Skeletal muscle satellite cell (primary cell): ENCODE results near the gene CELF3.

Experiments
- H3K27me3 ChIP-seq: 2 replicates; pipeline ENCODE4 v1.7.0; 2013; ENCODE audit warnings: low read length; ENCODE audit not compliant: control insufficient read depth, insufficient read depth
- H3K36me3 ChIP-seq: 2 replicates; pipeline ENCODE4 v1.7.0; 2013; ENCODE audit warnings: mild to moderate bottlenecking, control low read depth, low read length; ENCODE audit not compliant: insufficient read depth
- H3K4me1 ChIP-seq: 2 replicates; pipeline ENCODE4 v1.7.0; 2013; ENCODE audit warnings: low read length; ENCODE audit not compliant: control insufficient read depth, insufficient read depth
- H3K4me2 ChIP-seq: 2 replicates; pipeline ENCODE4 v1.7.0; 2013; ENCODE audit warnings: mild to moderate bottlenecking, low read length
- H3K4me3 ChIP-seq: 2 replicates; pipeline ENCODE4 v1.7.0; 2013; ENCODE audit warnings: low read length
- H3K9ac ChIP-seq: 2 replicates; pipeline ENCODE4 v1.7.0; 2013; ENCODE audit warnings: mild to moderate bottlenecking, low read depth, low read length, moderate library complexity
- H3K9me3 ChIP-seq: replicated peaks from 2 replicates; pipeline ENCODE4 v1.7.0; 2013; ENCODE audit warnings: mild to moderate bottlenecking, control low read depth, low read length

CELF3 gene

DNA sequence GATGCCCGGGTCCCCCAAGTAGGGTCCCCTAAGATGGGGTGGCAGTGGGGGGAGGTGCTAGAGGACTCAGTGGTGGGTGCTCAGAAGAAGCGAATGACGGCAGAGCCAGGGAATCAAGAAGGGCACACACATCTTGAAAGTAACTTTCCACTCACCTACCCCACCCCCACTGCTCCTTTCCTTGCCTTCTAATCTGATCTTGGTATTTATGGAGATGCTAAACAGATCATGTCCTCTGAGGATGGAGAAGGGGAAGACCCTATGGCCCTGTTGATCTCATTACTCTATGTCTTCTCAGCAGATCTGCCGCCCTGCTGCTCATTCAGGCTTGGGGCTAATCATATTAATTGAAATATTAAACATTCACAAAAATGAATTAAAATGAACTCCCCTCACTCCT is 2.1 kb upstream of the CELF3 start:
- no peak overlapping the region for H3K4me3 ChIP-seq
- H3K9ac ChIP-seq: no peak overlapping the region
- H3K4me1 ChIP-seq: peaks cover 12% of the 10 kb centered on the region
- no peak overlapping the region for H3K4me2 ChIP-seq
- H3K9me3 ChIP-seq: no peaks in the 10 kb centered on the region
- peaks cover 81% of the 10 kb centered on the region for H3K27me3 ChIP-seq
- no peaks in the 10 kb centered on the region for H3K36me3 ChIP-seq

DNA sequence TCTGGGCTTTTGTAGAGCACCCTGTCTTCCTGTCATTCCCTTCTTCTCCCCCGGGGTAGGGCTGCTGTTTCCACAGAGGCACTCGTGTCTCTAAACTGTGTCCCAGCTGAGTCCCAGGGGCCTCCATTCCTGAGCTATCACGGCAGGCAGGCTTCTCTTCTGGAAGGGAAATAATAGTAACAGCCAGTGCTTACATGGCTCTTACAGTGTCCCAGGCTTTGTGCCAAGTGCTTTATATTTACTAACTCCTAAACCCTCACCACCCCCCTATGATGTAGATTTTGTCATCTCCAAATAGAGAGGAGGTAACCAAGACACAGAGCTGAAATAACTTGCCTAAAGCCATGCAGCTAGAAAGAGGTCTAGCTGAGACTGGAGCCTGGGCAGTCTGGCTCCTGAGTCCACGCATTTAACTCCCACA is 1.4 kb upstream of the CELF3 start:
- H3K9ac ChIP-seq: no peak overlapping the region
- H3K9me3 ChIP-seq: no peaks in the 10 kb centered on the region
- no peak overlapping the region for H3K4me3 ChIP-seq
- peaks cover 86% of the 10 kb centered on the region for H3K27me3 ChIP-seq
- H3K4me1 ChIP-seq: peaks cover 12% of the 10 kb centered on the region
- no peak overlapping the region for H3K4me2 ChIP-seq
- no peaks in the 10 kb centered on the region for H3K36me3 ChIP-seq

DNA sequence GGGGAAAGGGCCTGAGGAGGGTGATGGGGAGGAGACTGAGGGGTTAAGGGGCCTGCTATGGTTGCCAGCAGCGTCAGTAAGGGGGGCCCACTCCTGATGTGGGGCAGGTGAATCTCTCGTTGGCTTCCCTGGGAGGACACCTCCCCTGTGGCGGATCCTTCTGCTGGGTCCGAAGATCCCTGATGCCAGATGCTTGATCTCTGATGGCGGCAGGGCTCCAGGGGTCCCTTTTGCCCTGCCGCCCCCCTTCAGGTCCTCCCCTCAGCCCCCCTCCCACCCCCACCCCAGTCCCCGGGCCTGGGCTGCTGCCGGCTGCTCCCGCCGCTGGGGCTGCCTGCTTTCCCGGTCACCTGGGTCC is 219 bp downstream of the CELF3 start:
- Histone ChIP-seq H3K9me3 (no peaks in the 10 kb centered on the region), H3K9ac (no peak overlapping the region), H3K27me3 (peaks cover 91% of the 10 kb centered on the region), H3K36me3 (no peaks in the 10 kb centered on the region), H3K4me1 (peaks cover 7% of the 10 kb centered on the region), H3K4me3 (no peak overlapping the region), H3K4me2 (no peak overlapping the region)

DNA sequence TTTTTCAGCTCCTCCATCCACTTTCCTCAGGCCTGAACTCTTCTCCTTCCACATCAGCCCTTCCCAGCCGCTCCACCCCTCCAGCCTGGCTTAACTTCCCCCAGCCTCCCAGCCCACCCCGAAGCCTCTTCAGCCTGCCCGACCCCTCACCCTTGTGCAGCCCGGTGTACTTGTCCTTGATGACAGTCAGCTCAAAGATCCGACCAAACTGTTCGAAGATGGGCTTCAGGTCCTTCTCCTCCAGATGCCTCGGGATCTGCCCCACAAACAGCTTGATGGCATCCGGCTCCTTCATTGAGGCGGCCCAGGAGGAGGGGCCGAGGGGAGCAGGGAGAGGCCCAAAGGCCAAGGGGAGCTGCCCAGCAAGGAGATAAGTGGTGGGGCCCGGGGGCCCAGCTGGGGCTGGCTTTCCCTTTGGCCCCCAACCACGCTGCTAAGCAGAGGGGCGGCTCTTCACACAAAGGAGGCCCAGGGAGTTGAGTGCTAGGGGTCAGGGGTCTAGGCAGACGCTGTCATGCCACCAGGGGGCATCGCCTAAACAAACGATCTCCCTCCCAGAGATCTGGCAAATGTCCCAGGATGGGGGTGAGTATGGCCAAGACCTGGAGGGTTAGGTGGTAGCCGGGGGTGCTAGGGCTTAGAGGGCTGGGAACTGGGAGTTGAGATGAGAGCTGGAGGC is 738 bp downstream of the CELF3 start:
- H3K9me3 ChIP-seq: no peaks in the 10 kb centered on the region
- no peak overlapping the region for H3K9ac ChIP-seq
- H3K4me3 ChIP-seq: no peak overlapping the region
- peaks cover 94% of the 10 kb centered on the region for H3K27me3 ChIP-seq
- no peak overlapping the region for H3K4me2 ChIP-seq
- peaks cover 5% of the 10 kb centered on the region for H3K4me1 ChIP-seq
- no peaks in the 10 kb centered on the region for H3K36me3 ChIP-seq

DNA sequence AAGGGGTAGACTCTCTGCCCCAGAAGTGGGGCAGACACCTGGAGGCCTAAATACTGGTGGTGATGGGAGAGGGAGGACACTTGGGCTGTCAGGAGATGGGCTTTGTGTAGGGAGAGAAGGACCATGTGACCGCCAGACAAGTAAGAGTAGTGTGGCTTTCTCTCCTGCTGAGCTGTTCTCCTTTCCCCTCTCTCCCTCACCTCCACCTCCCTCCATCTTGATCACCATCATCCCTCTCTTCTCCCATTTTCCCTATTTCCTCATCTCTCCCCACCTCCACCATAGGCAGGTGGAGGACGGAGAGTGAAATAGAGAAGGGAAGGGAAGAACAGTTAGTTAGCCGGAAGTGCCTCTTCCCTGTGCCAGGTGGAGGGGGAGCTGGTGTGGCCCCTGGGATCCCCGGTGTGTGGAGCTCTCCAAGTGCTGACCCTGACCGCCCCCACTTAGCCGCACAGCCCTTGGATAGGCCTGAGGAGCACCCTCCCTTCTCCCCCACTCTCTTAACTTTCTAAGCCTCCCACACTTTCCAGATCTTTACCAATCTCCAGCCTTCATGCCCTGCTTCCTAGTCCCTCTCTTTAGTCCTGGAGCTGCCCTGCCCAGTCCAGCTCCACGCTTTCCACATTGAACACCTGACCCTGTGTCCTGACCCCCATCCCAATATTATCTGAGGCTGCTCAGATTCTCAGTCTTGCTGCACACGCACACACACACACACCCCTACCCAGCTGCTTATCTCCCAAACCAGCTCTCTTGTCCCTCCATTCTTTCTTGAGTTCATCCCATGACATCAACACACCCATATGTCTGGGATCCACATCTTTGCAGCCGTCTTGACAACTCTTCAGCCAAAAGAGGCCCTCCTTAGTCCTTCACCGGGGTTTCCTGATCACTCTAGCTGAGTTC is 1.5 kb downstream of the CELF3 start:
- no peak overlapping the region for H3K4me2 ChIP-seq
- no peaks in the 10 kb centered on the region for H3K4me1 ChIP-seq
- no peaks in the 10 kb centered on the region for H3K36me3 ChIP-seq
- H3K27me3 ChIP-seq: peaks cover 93% of the 10 kb centered on the region
- no peak overlapping the region for H3K9ac ChIP-seq
- H3K4me3 ChIP-seq: no peak overlapping the region
- no peaks in the 10 kb centered on the region for H3K9me3 ChIP-seq

DNA sequence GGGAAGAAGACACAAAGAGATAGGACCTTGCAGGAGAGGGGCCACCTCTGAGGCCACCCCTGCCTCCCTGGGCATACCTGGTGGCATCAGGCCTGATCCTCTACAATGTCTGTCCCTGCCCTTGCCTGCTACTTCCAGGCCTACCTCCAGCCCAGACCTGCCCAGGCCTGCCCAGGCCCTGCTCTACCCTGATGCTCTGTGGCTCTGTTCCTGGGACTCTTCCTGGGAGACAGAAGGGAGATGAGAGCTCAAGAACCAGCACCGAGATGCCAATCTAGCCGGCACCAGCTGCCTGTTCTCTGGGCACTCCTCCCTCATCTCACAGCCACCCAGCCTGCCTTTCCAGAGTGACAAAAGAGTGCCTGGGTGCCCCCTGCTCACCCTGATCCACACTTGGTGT is 2.7 kb downstream of the CELF3 start:
- H3K9me3 ChIP-seq: no peaks in the 10 kb centered on the region
- H3K27me3 ChIP-seq: peaks cover 91% of the 10 kb centered on the region
- H3K4me2 ChIP-seq: no peak overlapping the region
- H3K4me1 ChIP-seq: no peaks in the 10 kb centered on the region
- no peaks in the 10 kb centered on the region for H3K36me3 ChIP-seq
- H3K9ac ChIP-seq: no peak overlapping the region
- no peak overlapping the region for H3K4me3 ChIP-seq

DNA sequence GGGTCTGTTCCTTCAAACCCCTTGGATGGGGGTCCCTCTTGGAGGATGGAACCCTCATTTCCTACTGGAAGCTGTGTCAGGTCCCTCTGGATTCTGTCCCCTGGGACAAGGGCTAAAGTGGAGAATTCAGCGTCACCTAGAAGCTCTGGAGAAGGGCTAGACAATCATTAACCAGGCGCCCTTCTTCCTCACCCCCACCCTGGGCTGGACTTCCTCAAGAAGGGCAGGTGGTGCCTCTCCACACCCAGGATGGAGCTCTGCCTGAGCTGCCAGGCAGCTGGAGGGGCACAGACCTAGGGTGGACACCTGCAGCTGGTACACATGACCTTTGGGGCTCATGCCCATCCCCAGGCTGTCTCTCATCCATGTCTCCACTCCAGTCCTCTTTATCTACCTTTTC is 3.6 kb downstream of the CELF3 start:
- Histone ChIP-seq H3K36me3 (no peaks in the 10 kb centered on the region), H3K4me3 (no peak overlapping the region), H3K9me3 (no peaks in the 10 kb centered on the region), H3K27me3 (peaks cover 83% of the 10 kb centered on the region), H3K9ac (no peak overlapping the region), H3K4me1 (no peaks in the 10 kb centered on the region), H3K4me2 (no peak overlapping the region)

DNA sequence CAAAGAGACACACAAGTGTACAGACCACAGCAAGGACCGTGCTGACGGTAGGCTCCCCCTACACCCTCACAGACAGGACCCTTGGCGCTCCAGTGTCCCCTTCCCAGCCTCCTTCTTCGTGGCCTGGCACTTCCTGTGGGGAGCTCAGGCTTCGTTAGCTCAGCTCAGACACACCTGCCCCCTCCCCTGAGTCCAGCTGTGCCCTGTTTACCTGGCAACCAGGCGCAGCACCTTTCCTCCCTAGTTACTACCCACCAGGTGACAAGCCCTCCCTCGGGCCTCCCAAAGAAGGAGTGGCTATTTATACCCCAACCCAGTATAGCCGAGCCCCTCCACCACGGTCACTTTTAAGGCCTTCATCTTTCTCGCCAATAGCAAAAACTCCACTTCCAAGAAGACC is 4.7 kb downstream of the CELF3 start:
- H3K9me3 ChIP-seq: no peaks in the 10 kb centered on the region

DNA sequence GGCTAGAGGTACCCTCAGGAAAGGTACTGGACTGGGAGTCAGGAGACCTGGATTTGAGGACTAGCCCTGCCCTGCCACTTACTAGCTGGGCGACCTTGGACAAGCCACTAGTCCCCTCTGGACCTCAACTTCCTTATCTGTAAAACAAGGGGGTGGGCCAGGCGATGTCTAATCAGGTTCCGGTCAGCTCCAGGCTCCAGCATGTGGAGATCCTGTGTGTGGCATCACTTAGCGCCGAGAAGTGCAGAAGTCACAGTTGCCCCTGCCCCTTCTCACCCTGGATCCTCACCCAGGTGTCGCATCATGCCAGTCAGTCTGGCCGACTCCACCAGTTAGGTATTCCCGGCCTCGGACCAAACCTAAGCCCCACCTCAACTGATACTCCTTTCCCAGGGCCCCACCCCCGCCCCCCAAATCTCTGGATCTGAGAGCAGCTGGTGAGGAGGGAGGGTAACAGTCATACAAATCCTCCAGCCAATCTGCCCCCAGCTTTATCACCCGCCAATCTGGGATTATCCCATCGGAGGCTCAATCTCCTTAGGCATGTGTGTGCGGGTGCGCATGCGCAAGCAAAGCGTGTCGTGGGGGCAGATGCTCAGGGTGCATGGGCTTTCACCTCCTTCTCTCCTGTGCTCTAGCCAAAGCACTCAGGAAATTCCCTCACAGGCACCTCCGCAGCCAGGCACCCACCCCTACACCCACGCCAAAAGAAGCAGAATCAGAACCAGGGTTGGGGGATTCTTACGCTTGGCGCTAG is 5.4 kb downstream of the CELF3 start:
- H3K27me3 ChIP-seq: peaks cover 67% of the 10 kb centered on the region
- H3K9me3 ChIP-seq: no peaks in the 10 kb centered on the region
- H3K4me1 ChIP-seq: no peaks in the 10 kb centered on the region
- H3K9ac ChIP-seq: no peak overlapping the region
- no peaks in the 10 kb centered on the region for H3K36me3 ChIP-seq
- H3K4me2 ChIP-seq: no peak overlapping the region
- H3K4me3 ChIP-seq: no peak overlapping the region

More for the DNA sequence above, 4.7 kb downstream of the CELF3 start:
- Histone ChIP-seq H3K4me1 (no peaks in the 10 kb centered on the region), H3K9ac (no peak overlapping the region), H3K4me2 (no peak overlapping the region), H3K27me3 (peaks cover 72% of the 10 kb centered on the region), H3K4me3 (no peak overlapping the region), H3K36me3 (no peaks in the 10 kb centered on the region)

DNA sequence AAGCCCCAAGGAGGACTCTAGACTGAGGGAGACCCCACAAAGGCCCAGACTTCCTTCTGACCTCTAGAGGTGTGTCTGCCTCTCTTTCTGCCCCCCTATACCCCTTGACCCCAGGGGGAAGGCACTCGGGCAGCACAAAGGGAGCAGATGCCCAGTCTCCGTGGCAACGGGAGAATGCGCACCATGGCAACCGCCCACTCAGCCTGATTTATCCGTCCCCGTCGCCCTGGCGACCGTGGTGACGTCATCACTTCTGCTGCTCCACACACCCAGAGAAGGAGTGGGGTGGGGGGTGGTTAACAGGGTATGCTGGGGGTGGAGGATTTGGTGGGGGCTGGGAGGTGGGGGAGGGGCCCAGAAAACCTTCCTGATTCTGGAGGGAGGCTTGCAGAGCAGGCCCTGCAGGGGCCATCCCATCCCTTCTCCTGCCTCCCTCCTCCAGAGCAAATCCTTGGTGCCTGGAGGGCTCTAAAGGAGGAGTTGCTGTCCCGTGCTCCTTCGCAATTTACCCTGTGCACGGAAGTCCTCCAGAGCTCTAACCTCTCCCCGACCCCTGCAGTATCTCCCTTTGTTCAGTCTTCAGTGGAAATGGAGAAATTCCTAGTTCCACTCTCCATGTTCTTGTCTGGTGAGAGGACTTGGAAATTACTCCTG is 6.3 kb downstream of the CELF3 start:
- Histone ChIP-seq H3K4me2 (no peak overlapping the region), H3K9ac (no peak overlapping the region), H3K4me3 (no peak overlapping the region), H3K9me3 (no peaks in the 10 kb centered on the region), H3K27me3 (peaks cover 58% of the 10 kb centered on the region), H3K36me3 (no peaks in the 10 kb centered on the region), H3K4me1 (no peaks in the 10 kb centered on the region)

DNA sequence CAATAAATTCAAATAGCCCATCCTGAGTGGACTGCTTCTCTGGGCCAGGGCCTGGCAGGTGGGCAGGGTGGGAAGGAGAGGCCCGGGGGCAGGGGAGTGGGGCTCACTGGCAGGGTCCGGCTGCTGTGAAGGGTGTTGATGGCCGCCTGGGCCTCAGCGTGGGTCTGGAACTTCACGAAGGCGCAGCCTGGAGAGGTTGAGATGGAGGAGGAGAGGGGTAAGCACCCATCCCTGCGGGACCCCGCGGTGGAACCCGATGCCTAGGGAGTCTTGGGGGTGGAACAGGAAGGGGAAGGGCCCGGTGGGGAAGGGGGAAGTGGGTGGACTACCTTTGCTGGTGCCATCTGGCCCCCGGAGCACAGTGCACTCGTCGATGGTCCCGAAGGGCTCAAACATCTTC is 7.7 kb downstream of the CELF3 start:
- H3K4me2 ChIP-seq: no peak overlapping the region
- no peaks in the 10 kb centered on the region for H3K4me1 ChIP-seq
- peaks cover 43% of the 10 kb centered on the region for H3K27me3 ChIP-seq
- H3K36me3 ChIP-seq: no peaks in the 10 kb centered on the region
- no peak overlapping the region for H3K4me3 ChIP-seq
- H3K9me3 ChIP-seq: no peaks in the 10 kb centered on the region
- no peak overlapping the region for H3K9ac ChIP-seq
